Activated CD8-positive, alpha-beta T cell treated with anti-CD3 and anti-CD28 coated beads for 36 hours (primary cell): ENCODE data around the gene STK39. TPM values are rescaled to one million over a fixed set of nuclear protein-coding genes. Genes with fewer than 3 reads are reported as not detected.

Source experiments
- ATAC-seq: fragments of 200-7000 bp; cut with Tn5 transposase; one replicate; pipeline ENCODE4 v1.10.0; 2021; ENCODE audit warnings: mild to moderate bottlenecking, moderate library complexity
- CTCF ChIA-PET: fragments of 350-600 bp; sonication (Branson Sonifier 250); formaldehyde crosslinking; loops from one replicate; lab custom pipeline; 2021; ENCODE audit warnings: antibody characterized with exemption; lab: Charles Lee
- POLR2A ChIA-PET: fragments of 350-600 bp; sonication (Branson Sonifier 250); formaldehyde crosslinking; loops from one replicate; lab custom pipeline; 2021; ENCODE audit warnings: antibody characterized with exemption; lab: Charles Lee
- DNase-seq: peaks from one replicate; pipeline ENCODE4 v3.0.0-alpha.2; 2020
- H3K27ac Mint-ChIP-seq: one replicate; pipeline ENCODE4 v1.8.0; 2021; ENCODE audit warnings: mild to moderate bottlenecking, mixed read lengths
- H3K27me3 Mint-ChIP-seq: one replicate; pipeline ENCODE4 v1.8.0; 2021; ENCODE audit warnings: mixed read lengths
- H3K36me3 Mint-ChIP-seq: one replicate; pipeline ENCODE4 v1.8.0; 2021; ENCODE audit warnings: low read depth, mixed read lengths
- H3K4me1 Mint-ChIP-seq: one replicate; pipeline ENCODE4 v1.8.0; 2021; ENCODE audit warnings: low read depth, mixed read lengths
- H3K4me3 Mint-ChIP-seq: one replicate; pipeline ENCODE4 v1.8.0; 2021; ENCODE audit warnings: mild to moderate bottlenecking, moderate library complexity, mixed read lengths
- H3K9me3 Mint-ChIP-seq: one replicate; pipeline ENCODE4 v1.8.0; 2021; ENCODE audit warnings: mixed read lengths
- CTCF ChIP-seq: fragments of 200-600 bp; IDR thresholded peaks from one replicate; pipeline ENCODE4 v1.8.0; 2022; ENCODE audit warnings: antibody characterized with exemption, mild to moderate bottlenecking
- intact Hi-C: fragments of 100-400 bp; cut with micrococcal nuclease; formaldehyde crosslinking; loops from one replicate; pipeline ENCODE4 v1.10.0; 2022
- total RNA-seq, 2 experiments: library from RNA; stranded (reverse); gene quantifications; one replicate each; pipeline ENCODE4 v1.2.3, GENCODE V29; 2021

Gene STK39
- total RNA-seq, 2 experiments from 2014 or later: 32.8 to 33.9 TPM

- Mint-ChIP-seq H3K4me3 (no peak overlapping the region), H3K27ac (no peak overlapping the region), H3K4me1 (no peaks in the 10 kb centered on the region), H3K27me3 (no peaks in the 10 kb centered on the region), H3K36me3 (no peaks in the 10 kb centered on the region), H3K9me3 (no peaks in the 10 kb centered on the region)
- no peak for TF ChIP-seq CTCF
- DNase-seq (no peak), ATAC-seq (no peak)
- POLR2A ChIA-PET: no interaction called here
- CTCF ChIA-PET: interaction anchor here (1.0 kb wide), 1 partner anchor 34 kb away, joined by 3 read pairs; no protein-coding TSS in a partner anchor
- intact Hi-C loops: no loop called here
Measured at GRCh38 chr2:168052773-168053172, 194.6 kb downstream of the STK39 start.

DNA sequence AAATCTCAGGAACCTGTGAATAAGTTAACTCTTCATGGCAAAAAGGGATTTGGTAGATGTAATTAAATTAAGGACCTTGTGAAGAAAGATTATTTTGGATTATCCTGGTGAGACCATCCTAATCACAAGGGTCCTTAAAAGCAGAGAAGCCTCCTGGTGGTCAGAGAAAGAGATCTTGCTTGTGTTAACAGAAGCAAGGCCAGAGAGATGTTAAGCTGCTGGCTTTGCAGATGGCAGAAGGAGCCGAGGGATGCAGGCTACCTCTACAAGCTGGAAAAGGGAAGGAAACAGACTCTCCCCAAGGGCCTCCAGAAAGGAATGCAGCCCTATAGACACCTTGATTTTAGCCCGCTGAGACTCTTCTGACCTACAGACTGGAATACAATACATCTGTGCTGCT, 197.0 kb downstream of the STK39 start:
- intact Hi-C loops: no loop called here

DNA sequence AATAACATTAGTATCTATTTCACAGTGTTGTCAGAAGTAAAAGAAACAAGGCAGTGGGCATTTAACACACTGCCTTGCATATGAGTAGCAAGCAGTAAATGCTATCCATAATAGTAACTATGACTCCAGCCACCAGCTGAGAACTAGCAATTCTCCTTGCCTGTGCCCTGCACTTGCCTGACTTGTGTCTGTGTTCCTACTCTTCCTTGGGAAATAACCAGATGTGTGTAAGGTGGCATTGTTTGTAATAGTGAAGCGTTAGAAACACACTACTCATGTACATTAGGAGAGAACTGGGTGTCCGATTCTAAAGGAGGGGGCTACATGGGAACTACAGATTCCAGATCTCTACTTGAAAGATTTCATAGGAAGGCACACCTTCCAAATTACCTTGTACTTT, 197.8 kb downstream of the STK39 start:
- POLR2A ChIA-PET: no interaction called here
- Mint-ChIP-seq H3K4me1 (no peaks in the 10 kb centered on the region), H3K27ac (no peak overlapping the region), H3K36me3 (no peaks in the 10 kb centered on the region), H3K27me3 (no peaks in the 10 kb centered on the region), H3K4me3 (no peak overlapping the region), H3K9me3 (no peaks in the 10 kb centered on the region)
- CTCF ChIA-PET: interaction anchor here (0.9 to 1.5 kb wide), 2 partner anchors 43 to 69 kb away, joined by 3 read pairs; no protein-coding TSS in a partner anchor
- ATAC-seq (no peak), DNase-seq (no peak)
- no peak for TF ChIP-seq CTCF
- intact Hi-C loops: no loop called here

More for the DNA sequence above, 197.0 kb downstream of the STK39 start:
- H3K4me3 Mint-ChIP-seq: no peak overlapping the region
- no peaks in the 10 kb centered on the region for H3K36me3 Mint-ChIP-seq
- no peaks in the 10 kb centered on the region for H3K9me3 Mint-ChIP-seq
- DNase-seq (no peak), ATAC-seq (no peak)
- no peaks in the 10 kb centered on the region for H3K4me1 Mint-ChIP-seq
- TF ChIP-seq CTCF: no peak
- H3K27me3 Mint-ChIP-seq: no peaks in the 10 kb centered on the region
- POLR2A ChIA-PET: no interaction called here
- H3K27ac Mint-ChIP-seq: no peak overlapping the region
- CTCF ChIA-PET: interaction anchor here (0.9 kb wide), 1 partner anchor 44 kb away, joined by 3 read pairs; no protein-coding TSS in a partner anchor

DNA sequence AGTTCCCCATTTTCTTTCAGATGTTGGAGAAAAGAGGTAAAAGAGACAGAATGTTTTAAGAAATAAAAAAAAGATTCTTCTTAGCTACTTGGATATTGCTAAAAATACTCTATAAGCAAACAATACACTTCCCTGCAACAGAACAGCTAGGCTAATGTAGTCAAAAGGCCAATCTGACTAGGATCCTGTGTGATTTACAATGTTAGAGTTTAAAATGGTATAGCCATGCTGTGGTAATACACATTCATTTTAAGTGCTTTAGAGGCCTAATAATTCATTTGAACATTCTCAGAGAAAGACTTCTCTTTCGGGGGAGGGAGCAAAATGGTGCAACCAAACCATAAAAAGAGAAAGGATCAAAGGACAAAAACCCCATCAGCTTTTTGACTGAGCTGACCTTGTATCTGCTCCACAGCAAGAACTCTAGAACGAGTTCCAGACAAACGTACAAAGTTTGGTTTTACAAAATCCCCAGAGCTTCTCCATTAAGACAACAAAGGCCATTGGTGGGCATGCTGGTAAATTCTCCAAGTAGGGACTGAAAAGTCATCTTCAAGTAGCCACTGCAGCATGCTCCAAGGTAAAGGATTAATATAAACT, 200.2 kb downstream of the STK39 start:
- Mint-ChIP-seq H3K27ac (no peak overlapping the region), H3K9me3 (no peaks in the 10 kb centered on the region), H3K36me3 (no peaks in the 10 kb centered on the region), H3K4me3 (no peak overlapping the region), H3K4me1 (peaks cover 2% of the 10 kb centered on the region), H3K27me3 (no peaks in the 10 kb centered on the region)
- ChIA-PET CTCF (no interaction called here), POLR2A (no interaction called here)
- no peak for TF ChIP-seq CTCF
- DNase-seq: no peak
- intact Hi-C loops: no loop called here
- no peak for ATAC-seq

DNA sequence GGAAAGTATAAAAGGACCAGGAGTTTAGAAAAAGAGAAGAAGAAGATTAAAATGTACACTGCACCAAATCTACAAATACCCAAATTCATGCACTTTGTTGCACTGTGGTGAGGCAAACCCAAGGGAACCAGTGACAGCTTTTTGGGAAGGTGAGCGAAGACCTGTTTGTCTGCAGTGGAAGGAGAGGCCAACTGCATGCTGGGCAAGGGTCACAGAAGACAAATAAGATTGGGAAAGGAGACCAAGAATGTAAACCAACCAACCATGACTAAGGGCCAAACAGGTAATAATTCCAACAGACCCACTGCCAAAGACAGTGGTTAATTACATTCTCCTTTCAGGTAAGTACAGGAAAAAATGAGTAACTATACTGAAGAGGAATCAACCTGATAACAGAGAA, 202.8 kb downstream of the STK39 start:
- TF ChIP-seq CTCF: no peak
- no peak overlapping the region for H3K27ac Mint-ChIP-seq
- no peak for ATAC-seq
- no peak overlapping the region for H3K4me3 Mint-ChIP-seq
- CTCF ChIA-PET: no interaction called here
- POLR2A ChIA-PET: no interaction called here
- H3K36me3 Mint-ChIP-seq: no peaks in the 10 kb centered on the region
- H3K4me1 Mint-ChIP-seq: peaks cover 7% of the 10 kb centered on the region
- H3K9me3 Mint-ChIP-seq: no peaks in the 10 kb centered on the region
- intact Hi-C loops: no loop called here
- no peak for DNase-seq
- H3K27me3 Mint-ChIP-seq: no peaks in the 10 kb centered on the region
